ENCODE data around the gene ACP2. TPM values are rescaled to one million over a fixed set of nuclear protein-coding genes. Genes with fewer than 3 reads are reported as not detected.

Gene ACP2
- total RNA-seq, 1 donor from 2014 or later: 24.5 TPM

DNA sequence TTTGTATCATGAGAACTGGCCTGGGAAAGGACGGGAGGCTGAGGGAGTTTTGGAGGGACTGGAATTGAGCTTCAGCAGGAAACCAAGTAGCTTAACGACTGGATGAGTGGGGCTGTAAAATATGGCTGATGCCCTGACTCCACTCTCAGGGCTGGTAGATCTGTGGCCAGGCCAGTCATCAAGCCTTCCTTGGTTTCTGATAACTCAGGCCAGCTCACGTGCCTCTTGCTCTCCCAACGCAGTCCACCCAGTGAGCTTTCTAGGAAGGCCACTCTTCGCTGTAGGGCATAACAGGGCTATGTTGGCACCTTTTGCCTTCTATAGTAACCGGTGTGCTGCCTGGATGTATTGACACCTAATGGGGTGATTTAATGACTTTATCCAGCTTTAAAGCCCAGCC, 15.5 kb upstream of the ACP2 start:
- intact Hi-C loops (cut with micrococcal nuclease): no loop called here
- Mint-ChIP-seq H3K9me3 (no peaks in the 10 kb centered on the region), H3K4me1 (ENCODE audit: low read depth) (peaks cover 29% of the 10 kb centered on the region), H3K36me3 (ENCODE audit: low read depth) (peaks cover 7% of the 10 kb centered on the region), H3K4me3 (ENCODE audit: low read depth) (no peak overlapping the region), H3K27me3 (ENCODE audit: low read depth) (no peaks in the 10 kb centered on the region), H3K27ac (peak overlapping the region; percentile 76)
- DNase-seq (ENCODE audit: low spot score): no peak

DNA sequence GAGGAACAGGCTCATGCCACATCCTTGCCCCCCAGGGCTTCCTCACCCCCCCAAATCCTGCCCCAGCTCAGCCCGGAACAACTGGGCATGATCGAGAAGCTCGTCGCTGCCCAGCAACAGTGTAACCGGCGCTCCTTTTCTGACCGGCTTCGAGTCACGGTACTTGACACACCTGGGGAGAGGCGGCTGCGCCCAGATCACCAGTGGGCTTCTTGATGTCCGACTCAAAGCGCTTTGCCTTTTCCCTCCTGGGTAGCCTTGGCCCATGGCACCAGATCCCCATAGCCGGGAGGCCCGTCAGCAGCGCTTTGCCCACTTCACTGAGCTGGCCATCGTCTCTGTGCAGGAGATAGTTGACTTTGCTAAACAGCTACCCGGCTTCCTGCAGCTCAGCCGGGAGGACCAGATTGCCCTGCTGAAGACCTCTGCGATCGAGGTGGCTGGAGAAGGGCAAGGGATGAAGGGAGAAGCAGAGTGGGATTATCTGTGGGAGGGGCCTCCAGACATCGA, 12.7 kb upstream of the ACP2 start:
- no peaks in the 10 kb centered on the region for H3K9me3 Mint-ChIP-seq
- no peak for DNase-seq (ENCODE audit: low spot score)
- H3K4me3 Mint-ChIP-seq (ENCODE audit: low read depth): no peak overlapping the region
- H3K27me3 Mint-ChIP-seq (ENCODE audit: low read depth): no peaks in the 10 kb centered on the region
- no peaks in the 10 kb centered on the region for H3K36me3 Mint-ChIP-seq (ENCODE audit: low read depth)
- peaks cover 21% of the 10 kb centered on the region for H3K4me1 Mint-ChIP-seq (ENCODE audit: low read depth)
- intact Hi-C loops (cut with micrococcal nuclease): no loop called here
- H3K27ac Mint-ChIP-seq: no peak overlapping the region

DNA sequence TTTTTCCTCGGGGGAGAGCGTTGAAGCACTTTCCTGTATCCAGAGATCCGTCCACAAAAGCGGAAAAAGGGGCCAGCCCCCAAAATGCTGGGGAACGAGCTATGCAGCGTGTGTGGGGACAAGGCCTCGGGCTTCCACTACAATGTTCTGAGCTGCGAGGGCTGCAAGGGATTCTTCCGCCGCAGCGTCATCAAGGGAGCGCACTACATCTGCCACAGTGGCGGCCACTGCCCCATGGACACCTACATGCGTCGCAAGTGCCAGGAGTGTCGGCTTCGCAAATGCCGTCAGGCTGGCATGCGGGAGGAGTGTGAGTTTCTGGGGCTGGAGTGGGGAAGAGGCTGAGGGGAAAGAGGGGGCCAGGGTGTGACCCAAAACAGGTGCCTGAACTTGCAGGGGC, 11.8 kb upstream of the ACP2 start:
- DNase-seq (ENCODE audit: low spot score): no peak
- H3K9me3 Mint-ChIP-seq: no peaks in the 10 kb centered on the region
- H3K36me3 Mint-ChIP-seq (ENCODE audit: low read depth): no peaks in the 10 kb centered on the region
- H3K27me3 Mint-ChIP-seq (ENCODE audit: low read depth): no peaks in the 10 kb centered on the region
- no peak overlapping the region for H3K27ac Mint-ChIP-seq
- peaks cover 17% of the 10 kb centered on the region for H3K4me1 Mint-ChIP-seq (ENCODE audit: low read depth)
- intact Hi-C loops (cut with micrococcal nuclease): no loop called here
- H3K4me3 Mint-ChIP-seq (ENCODE audit: low read depth): no peak overlapping the region

DNA sequence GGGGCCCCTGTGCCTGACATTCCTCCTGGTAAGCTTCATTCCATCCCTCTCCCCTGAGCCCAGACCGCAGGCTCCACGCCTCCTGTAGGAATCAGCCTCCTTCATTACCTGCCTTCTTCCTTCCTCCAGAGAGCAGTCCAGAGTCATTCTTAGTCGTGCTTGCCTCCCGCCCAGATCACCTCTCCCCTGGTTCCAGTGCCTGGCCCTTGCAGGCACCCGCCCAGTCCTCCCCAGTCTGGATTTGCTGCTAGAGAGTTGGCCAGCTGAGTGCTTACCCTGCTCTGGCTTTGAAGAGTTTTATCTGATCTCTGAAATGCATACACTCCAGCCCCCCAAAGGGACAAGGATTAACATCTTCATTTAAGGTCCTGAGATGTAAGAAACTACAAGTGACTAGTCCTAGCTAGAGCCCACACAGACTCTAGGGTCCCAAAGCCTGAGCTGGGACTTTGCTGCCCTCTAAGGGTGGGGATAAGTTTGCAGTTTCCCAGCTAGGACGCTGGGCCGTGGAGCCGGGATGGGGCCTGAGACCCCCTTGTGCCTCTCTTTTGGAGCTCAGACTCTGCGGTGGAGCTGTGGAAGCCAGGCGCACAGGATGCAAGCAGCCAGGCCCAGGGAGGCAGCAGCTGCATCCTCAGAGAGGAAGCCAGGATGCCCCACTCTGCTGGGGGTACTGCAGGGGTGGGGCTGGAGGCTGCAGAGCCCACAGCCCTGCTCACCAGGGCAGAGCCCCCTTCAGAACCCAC, 10.8 kb upstream of the ACP2 start:
- no peak for DNase-seq (ENCODE audit: low spot score)
- peaks cover 12% of the 10 kb centered on the region for H3K4me1 Mint-ChIP-seq (ENCODE audit: low read depth)
- H3K27me3 Mint-ChIP-seq (ENCODE audit: low read depth): no peaks in the 10 kb centered on the region
- intact Hi-C loops (cut with micrococcal nuclease): no loop called here
- no peak overlapping the region for H3K4me3 Mint-ChIP-seq (ENCODE audit: low read depth)
- no peaks in the 10 kb centered on the region for H3K9me3 Mint-ChIP-seq
- H3K36me3 Mint-ChIP-seq (ENCODE audit: low read depth): no peaks in the 10 kb centered on the region
- peak overlapping the region; percentile 8 for H3K27ac Mint-ChIP-seq

DNA sequence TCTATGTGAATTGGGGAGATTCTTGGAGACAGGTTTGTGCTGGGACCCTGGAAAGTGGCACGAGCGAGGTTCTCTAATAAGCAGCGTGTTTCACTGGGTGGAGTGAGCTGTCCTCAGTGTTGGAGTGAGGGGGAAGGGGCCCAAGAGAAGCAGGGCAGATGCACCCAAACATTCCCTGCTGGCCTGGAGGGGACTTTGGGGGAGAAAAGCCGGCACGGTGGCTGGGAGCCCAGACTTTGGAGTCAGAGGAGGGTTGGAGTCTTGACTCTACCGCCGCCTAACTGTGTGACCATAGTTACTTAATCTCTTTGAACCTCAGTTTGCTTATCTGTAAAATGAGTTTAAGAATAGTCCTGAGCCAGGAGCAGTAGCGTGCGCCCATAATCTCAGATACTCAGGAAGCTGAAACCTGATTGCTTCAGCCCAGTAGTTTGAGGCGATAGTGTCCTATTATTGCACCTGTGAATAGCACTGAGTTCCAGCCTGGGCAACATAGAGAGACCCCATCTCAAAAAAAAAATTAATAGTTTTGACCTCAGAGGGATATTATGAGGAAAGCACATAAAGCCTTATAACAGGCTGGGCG, 9.8 kb upstream of the ACP2 start:
- H3K27ac Mint-ChIP-seq: no peak overlapping the region
- no peak for DNase-seq (ENCODE audit: low spot score)
- no peaks in the 10 kb centered on the region for H3K27me3 Mint-ChIP-seq (ENCODE audit: low read depth)
- peaks cover 11% of the 10 kb centered on the region for H3K4me1 Mint-ChIP-seq (ENCODE audit: low read depth)
- H3K9me3 Mint-ChIP-seq: no peaks in the 10 kb centered on the region
- no peaks in the 10 kb centered on the region for H3K36me3 Mint-ChIP-seq (ENCODE audit: low read depth)
- intact Hi-C loops (cut with micrococcal nuclease): no loop called here
- no peak overlapping the region for H3K4me3 Mint-ChIP-seq (ENCODE audit: low read depth)

DNA sequence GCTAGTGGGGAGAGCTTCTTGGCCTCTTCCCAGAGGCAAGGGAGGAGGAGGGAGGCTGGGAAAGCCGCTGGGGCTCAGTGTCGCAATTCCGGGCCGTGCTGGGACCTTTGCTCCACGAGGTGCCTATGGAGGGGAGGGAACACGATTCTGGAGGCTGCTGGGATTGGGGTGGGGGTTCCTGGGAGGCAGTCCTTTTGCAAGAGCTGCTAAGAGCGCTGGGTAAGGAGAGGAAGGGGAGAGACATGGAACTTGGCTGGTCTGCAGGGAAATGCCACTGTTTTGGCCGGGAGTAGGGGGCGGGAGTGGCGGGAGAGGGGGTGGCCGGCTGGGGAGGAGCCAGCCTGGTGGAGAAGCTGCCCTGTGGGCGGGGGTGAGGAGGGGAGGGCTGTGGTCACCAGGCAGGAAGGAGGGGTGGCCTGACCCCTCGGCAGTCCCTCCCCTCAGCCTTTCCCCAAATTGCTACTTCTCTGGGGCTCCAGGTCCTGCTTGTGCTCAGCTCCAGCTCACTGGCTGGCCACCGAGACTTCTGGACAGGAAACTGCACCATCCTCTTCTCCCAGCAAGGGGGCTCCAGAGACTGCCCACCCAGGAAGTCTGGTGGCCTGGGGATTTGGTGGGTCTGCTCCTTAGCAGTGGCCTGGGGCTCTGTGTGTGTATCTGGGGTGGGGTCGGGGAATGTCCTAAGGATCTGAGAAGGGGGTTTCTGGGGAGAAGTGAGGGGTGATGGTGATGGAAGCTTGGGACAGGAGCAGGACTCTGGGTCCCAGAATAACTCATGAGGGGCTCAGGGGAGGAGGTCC, 9.1 kb upstream of the ACP2 start, which contains the start of gene NR1H3:
TSS of gene NR1H3 (plus strand) at position 480 of the 800 bp plus-strand sequence. CDS start 1,221 bp downstream, outside the sequence.
- Mint-ChIP-seq H3K27me3 (ENCODE audit: low read depth) (no peaks in the 10 kb centered on the region), H3K9me3 (no peaks in the 10 kb centered on the region), H3K4me3 (ENCODE audit: low read depth) (no peak within 1 kb of the TSS), H3K36me3 (ENCODE audit: low read depth) (no peaks in the 10 kb centered on the region), H3K4me1 (ENCODE audit: low read depth) (peaks cover 11% of the 10 kb centered on the region), H3K27ac (no peak within 1 kb of the TSS)
- intact Hi-C loops (cut with micrococcal nuclease): no loop called here
- DNase-seq (ENCODE audit: low spot score): no peak

DNA sequence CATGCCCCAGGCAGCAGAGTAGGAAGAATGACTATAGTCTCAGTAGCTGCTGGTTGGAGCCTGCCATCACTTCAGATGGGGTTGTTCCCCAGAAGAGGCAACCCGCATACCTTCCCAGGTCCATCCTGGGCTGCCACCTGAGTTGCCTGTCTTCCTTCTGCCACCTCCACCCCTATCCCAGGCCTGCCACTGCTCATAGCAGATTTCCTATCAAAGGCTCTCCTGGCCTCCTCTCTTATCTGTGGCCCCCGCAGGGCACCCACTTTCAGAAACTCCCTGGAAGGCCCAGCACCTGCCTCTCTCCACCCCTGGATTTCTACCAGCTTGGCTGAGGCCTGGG, 8.5 kb upstream of the ACP2 start:
- no peak overlapping the region for H3K4me3 Mint-ChIP-seq (ENCODE audit: low read depth)
- no peaks in the 10 kb centered on the region for H3K36me3 Mint-ChIP-seq (ENCODE audit: low read depth)
- no peak overlapping the region for H3K27ac Mint-ChIP-seq
- intact Hi-C loops (cut with micrococcal nuclease): no loop called here
- peaks cover 11% of the 10 kb centered on the region for H3K4me1 Mint-ChIP-seq (ENCODE audit: low read depth)
- DNase-seq (ENCODE audit: low spot score): no peak
- H3K27me3 Mint-ChIP-seq (ENCODE audit: low read depth): no peaks in the 10 kb centered on the region
- no peaks in the 10 kb centered on the region for H3K9me3 Mint-ChIP-seq

DNA sequence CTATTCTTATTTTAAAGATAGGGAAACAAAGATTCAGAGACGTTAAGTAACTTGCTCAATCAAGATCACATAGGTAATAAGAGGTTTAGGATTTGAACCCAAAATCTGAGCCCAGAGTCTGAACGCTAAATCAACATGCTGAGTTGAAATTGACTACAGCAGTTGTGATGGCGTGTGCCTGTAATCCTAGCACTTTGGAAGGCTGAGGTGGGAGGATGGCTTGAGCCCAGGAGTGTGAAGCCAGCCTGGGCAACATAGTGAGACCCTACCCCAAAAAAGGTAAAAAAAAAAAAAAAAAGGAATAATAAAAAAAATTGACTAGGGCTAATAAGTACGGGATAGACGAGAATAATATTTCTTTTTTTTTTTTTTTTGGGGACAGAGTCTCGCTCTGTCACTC, 7.8 kb upstream of the ACP2 start:
- H3K27me3 Mint-ChIP-seq (ENCODE audit: low read depth): no peaks in the 10 kb centered on the region
- H3K4me1 Mint-ChIP-seq (ENCODE audit: low read depth): peaks cover 11% of the 10 kb centered on the region
- no peak overlapping the region for H3K27ac Mint-ChIP-seq
- H3K36me3 Mint-ChIP-seq (ENCODE audit: low read depth): no peaks in the 10 kb centered on the region
- no peak overlapping the region for H3K4me3 Mint-ChIP-seq (ENCODE audit: low read depth)
- no peaks in the 10 kb centered on the region for H3K9me3 Mint-ChIP-seq
- no peak for DNase-seq (ENCODE audit: low spot score)
- intact Hi-C loops (cut with micrococcal nuclease): no loop called here

DNA sequence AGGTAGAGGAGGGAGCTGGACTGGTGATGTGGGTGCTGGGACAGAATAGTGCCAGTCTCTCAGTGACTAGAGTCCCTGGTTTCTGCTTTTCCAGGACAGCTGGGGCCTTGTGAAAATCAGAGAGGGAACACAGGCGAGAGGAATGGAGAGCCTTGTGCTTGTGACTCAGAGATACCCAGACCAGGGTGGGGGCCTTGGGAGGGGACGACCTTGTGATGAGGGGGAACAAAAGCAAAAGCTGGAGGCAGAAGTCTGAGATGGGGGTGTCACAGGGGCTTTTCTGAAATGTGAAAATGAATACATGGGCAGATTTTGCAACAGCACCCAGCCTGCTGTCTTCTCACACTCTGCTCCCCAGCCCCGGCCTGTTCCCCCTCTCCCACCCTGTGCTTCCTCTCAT, 5.8 kb upstream of the ACP2 start:
- intact Hi-C loops (cut with micrococcal nuclease): no loop called here
- Mint-ChIP-seq H3K27ac (no peak overlapping the region), H3K36me3 (ENCODE audit: low read depth) (no peaks in the 10 kb centered on the region), H3K4me3 (ENCODE audit: low read depth) (no peak overlapping the region), H3K4me1 (ENCODE audit: low read depth) (peaks cover 11% of the 10 kb centered on the region), H3K27me3 (ENCODE audit: low read depth) (no peaks in the 10 kb centered on the region), H3K9me3 (no peaks in the 10 kb centered on the region)
- DNase-seq (ENCODE audit: low spot score): no peak

DNA sequence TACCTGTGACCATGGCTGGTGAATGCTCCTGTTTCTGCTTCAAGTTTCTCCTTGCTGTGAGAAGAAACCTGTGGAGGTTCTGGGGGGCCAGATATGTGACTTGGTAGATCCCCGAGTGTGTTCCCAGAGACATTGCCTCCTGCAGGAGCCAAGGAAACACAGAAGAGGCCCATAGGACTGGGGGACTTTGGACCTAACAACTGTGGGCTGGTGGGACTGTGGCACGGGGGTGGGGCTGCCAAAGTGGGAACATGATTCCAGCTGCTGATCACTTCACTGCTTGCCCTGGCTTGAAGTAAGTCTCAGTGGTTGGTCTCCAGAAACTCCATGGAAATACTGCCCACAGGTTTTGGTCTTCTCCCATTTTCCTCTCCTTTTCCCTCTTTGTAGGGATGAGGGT, 5.0 kb upstream of the ACP2 start:
- no peaks in the 10 kb centered on the region for H3K27me3 Mint-ChIP-seq (ENCODE audit: low read depth)
- no peak for DNase-seq (ENCODE audit: low spot score)
- H3K27ac Mint-ChIP-seq: no peak overlapping the region
- H3K9me3 Mint-ChIP-seq: no peaks in the 10 kb centered on the region
- no peaks in the 10 kb centered on the region for H3K36me3 Mint-ChIP-seq (ENCODE audit: low read depth)
- H3K4me1 Mint-ChIP-seq (ENCODE audit: low read depth): peaks cover 10% of the 10 kb centered on the region
- intact Hi-C loops (cut with micrococcal nuclease): no loop called here
- no peak overlapping the region for H3K4me3 Mint-ChIP-seq (ENCODE audit: low read depth)

DNA sequence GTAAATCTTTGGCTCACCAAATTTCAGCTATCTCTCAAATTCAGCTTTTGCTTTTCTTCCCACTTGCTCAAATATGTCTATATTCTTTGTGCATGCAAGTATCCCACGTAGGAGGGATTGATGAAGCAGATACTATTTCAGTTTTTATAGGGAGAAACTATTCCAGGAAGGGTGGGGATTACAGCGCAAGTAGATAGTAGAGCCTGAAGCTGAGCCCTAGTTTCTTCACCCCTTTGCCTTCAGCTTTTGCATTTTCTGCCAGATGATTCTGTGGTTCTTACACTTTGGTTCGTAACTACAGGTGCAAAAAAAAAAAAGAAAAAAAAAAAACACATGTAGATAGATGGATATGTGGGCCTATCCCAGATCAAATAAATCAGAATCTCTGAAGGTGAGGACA, 3.1 kb upstream of the ACP2 start:
- Mint-ChIP-seq H3K4me1 (ENCODE audit: low read depth) (peaks cover 15% of the 10 kb centered on the region), H3K4me3 (ENCODE audit: low read depth) (no peak overlapping the region), H3K27me3 (ENCODE audit: low read depth) (no peaks in the 10 kb centered on the region), H3K27ac (no peak overlapping the region), H3K36me3 (ENCODE audit: low read depth) (no peaks in the 10 kb centered on the region), H3K9me3 (no peaks in the 10 kb centered on the region)
- DNase-seq (ENCODE audit: low spot score): no peak
- intact Hi-C loops (cut with micrococcal nuclease): no loop called here

DNA sequence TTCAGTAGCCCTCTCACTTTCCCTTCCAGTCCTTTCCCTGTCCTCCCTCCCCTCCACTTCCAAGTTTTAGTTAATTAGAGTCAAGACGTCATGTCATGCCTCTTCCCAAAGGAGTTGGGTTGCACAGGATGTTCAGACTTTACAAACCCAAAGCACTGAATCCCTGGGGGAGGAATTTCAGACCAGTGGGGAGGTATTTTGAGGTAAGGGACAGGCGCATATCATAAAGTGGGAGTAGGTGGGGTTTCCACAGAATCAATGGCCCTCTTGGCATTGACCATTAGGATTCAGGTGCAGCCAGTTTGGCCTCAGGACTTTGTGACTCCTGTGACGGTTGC, 733 bp upstream of the ACP2 start:
- no peak for DNase-seq (ENCODE audit: low spot score)
- H3K36me3 Mint-ChIP-seq (ENCODE audit: low read depth): peaks cover 11% of the 10 kb centered on the region
- H3K4me1 Mint-ChIP-seq (ENCODE audit: low read depth): peaks cover 14% of the 10 kb centered on the region
- H3K4me3 Mint-ChIP-seq (ENCODE audit: low read depth): peak overlapping the region; percentile 98
- intact Hi-C loops (cut with micrococcal nuclease): no loop called here
- H3K27ac Mint-ChIP-seq: peak overlapping the region; percentile 96
- H3K9me3 Mint-ChIP-seq: no peaks in the 10 kb centered on the region
- no peaks in the 10 kb centered on the region for H3K27me3 Mint-ChIP-seq (ENCODE audit: low read depth)

DNA sequence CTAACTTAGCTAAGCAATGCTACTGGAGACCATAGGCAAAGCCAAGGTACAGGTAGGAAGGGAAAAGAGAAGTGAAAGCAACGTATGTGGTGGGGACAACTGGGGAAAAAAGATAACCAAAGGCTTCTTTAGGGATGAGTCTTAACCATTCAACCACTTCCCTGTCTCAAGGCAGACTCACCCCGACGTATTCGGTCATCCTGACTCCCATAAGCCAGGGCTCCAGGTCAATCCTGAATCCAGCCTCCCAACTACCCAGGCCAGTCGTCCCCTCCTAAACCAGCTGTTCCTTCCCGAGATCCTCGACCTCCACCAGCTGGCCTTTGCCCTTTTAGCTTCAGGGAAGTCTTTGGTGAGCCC, 330 bp downstream of the ACP2 start:
- Mint-ChIP-seq H3K9me3 (no peaks in the 10 kb centered on the region), H3K27me3 (ENCODE audit: low read depth) (no peaks in the 10 kb centered on the region), H3K4me3 (ENCODE audit: low read depth) (peak overlapping the region; percentile 98), H3K36me3 (ENCODE audit: low read depth) (peaks cover 18% of the 10 kb centered on the region), H3K4me1 (ENCODE audit: low read depth) (peaks cover 14% of the 10 kb centered on the region), H3K27ac (peak overlapping the region; percentile 96)
- intact Hi-C loops (cut with micrococcal nuclease): loop anchor here (1.0 kb wide), 3 partner anchors 14 to 71 kb away; no protein-coding TSS in a partner anchor
- no peak for DNase-seq (ENCODE audit: low spot score)
